SK-N-SH (cell line): ENCODE measurements around the gene INHBB. TPM values are rescaled to one million over a fixed set of nuclear protein-coding genes. Genes with fewer than 3 reads are reported as not detected.

Experiments
- CTCF ChIA-PET: fragments of 300-600, 350-600 bp; formaldehyde crosslinking; extraction: SDS; loops from one replicate; lab custom pipeline; 2021; lab: Yijun Ruan, JAX
- POLR2A ChIA-PET: fragments of 350-600 bp; sonication (Branson Sonifier 250); formaldehyde crosslinking; extraction: SDS; loops from one replicate; lab custom pipeline; 2020; ENCODE audit warnings: antibody characterized with exemption, inconsistent platforms; lab: Yijun Ruan, JAX
- DNase-seq: peaks from one replicate; pipeline ENCODE4 v3.0.0; 2012
- H2AFZ ChIP-seq: fragments of 200-600 bp; sonication (generic); 2 replicates; pipeline ENCODE4 v1.8.1; 2016; ENCODE audit warnings: antibody characterized with exemption, mild to moderate bottlenecking, low read depth
- H3F3A ChIP-seq: fragments of 200-600 bp; sonication (generic); replicated peaks from 2 replicates; pipeline ENCODE3; 2016; ENCODE audit warnings: antibody characterized with exemption, mild to moderate bottlenecking; ENCODE audit not compliant: insufficient read depth
- H3K27ac ChIP-seq, 2 experiments: fragments of 200-500 bp in 1 of 2; fragments of 200-600 bp in 1 of 2; sonication (Bioruptor generic) in 1 of 2; sonication (generic), shearing (Covaris generic) in 1 of 2; 2 replicates each; pipeline versions ENCODE4 v1.5.1 to v1.6.1; 2014 to 2016; ENCODE audit warnings: low read depth in 2 of 2, inconsistent platforms in 1 of 2, low read length in 1 of 2, mild to moderate bottlenecking in 1 of 2, mixed read lengths in 1 of 2
- H3K27me3 ChIP-seq: fragments of 200-600 bp; sonication (generic), shearing (Covaris generic); 2 replicates; pipeline ENCODE4 v1.6.1; 2016; ENCODE audit warnings: mixed run types; ENCODE audit not compliant: insufficient read depth
- H3K36me3 ChIP-seq, 2 experiments: fragments of 200-500 bp in 1 of 2; fragments of 200-600 bp in 1 of 2; sonication (Bioruptor generic) in 1 of 2; sonication (generic) in 1 of 2; replicated peaks in 1 of 2; 2 replicates each; pipeline versions ENCODE3 to v1.5.1; 2014 to 2016; ENCODE audit warnings: low read length in 1 of 2, mild to moderate bottlenecking in 1 of 2; ENCODE audit not compliant: insufficient read depth in 2 of 2, control insufficient read depth in 1 of 2
- H3K4me1 ChIP-seq, 2 experiments: fragments of 200-500 bp in 1 of 2; fragments of 200-600 bp in 1 of 2; sonication (Bioruptor generic) in 1 of 2; sonication (generic), shearing (Covaris generic) in 1 of 2; 2 replicates each; pipeline versions ENCODE4 v1.5.1 to v1.6.1; 2014 to 2016; ENCODE audit warnings: low read depth in 1 of 2, low read length in 1 of 2, mixed run types in 1 of 2; ENCODE audit not compliant: insufficient read depth in 2 of 2, control insufficient read depth in 1 of 2
- H3K4me2 ChIP-seq: fragments of 200-600 bp; sonication (generic), shearing (Covaris generic); 2 replicates; pipeline ENCODE4 v1.6.1; 2017; ENCODE audit warnings: mixed run types
- H3K4me3 ChIP-seq, 2 experiments: fragments of 200-500 bp in 1 of 2; fragments of 200-600 bp in 1 of 2; sonication (Bioruptor generic) in 1 of 2; sonication (generic), shearing (Covaris generic) in 1 of 2; 2 replicates each; pipeline versions ENCODE4 v1.5.1 to v1.8.1; 2014 to 2016; ENCODE audit warnings: low read depth in 2 of 2, inconsistent platforms in 1 of 2, low read length in 1 of 2, mild to moderate bottlenecking in 1 of 2, mixed read lengths in 1 of 2, moderate library complexity in 1 of 2
- H3K79me2 ChIP-seq: fragments of 200-600 bp; sonication (generic); 2 replicates; pipeline ENCODE4 v1.8.1; 2017; ENCODE audit warnings: mild to moderate bottlenecking; ENCODE audit not compliant: insufficient read depth
- H3K9ac ChIP-seq: fragments of 200-600 bp; sonication (generic); 2 replicates; pipeline ENCODE4 v1.6.1; 2017; ENCODE audit warnings: mixed run types
- H3K9me2 ChIP-seq: fragments of 200-600 bp; sonication (generic); 2 replicates; pipeline ENCODE4 v1.6.1; 2017; ENCODE audit warnings: mixed run types
- H3K9me3 ChIP-seq: fragments of 200-600 bp; sonication (generic); 2 replicates; pipeline ENCODE4 v1.6.1; 2017; ENCODE audit warnings: mixed run types, mild to moderate bottlenecking, moderate library complexity
- H4K20me1 ChIP-seq: fragments of 200-600 bp; sonication (generic); 2 replicates; pipeline ENCODE4 v1.6.1; 2017; ENCODE audit warnings: mild to moderate bottlenecking, mixed run types; ENCODE audit not compliant: insufficient read depth
- CTCF ChIP-seq: fragments of 200-600 bp; sonication (generic); IDR thresholded peaks from 2 replicates; pipeline ENCODE4 v1.6.1; 2017; ENCODE audit warnings: antibody characterized with exemption, mild to moderate bottlenecking, moderate library complexity
- MAX ChIP-seq: IDR thresholded peaks from 2 replicates; pipeline ENCODE4 v1.4.0; 2012; ENCODE audit warnings: low read depth
- MEF2A ChIP-seq: IDR thresholded peaks from 2 replicates; pipeline ENCODE4 v1.4.0; 2012; ENCODE audit warnings: low read depth, borderline replicate concordance
- POLR2AphosphoS5 ChIP-seq: IDR thresholded peaks from 2 replicates; pipeline ENCODE4 v1.6.1; 2012; ENCODE audit warnings: low read depth, low read length
- RAD21 ChIP-seq: IDR thresholded peaks from 2 replicates; pipeline ENCODE4 v1.6.1; 2012; ENCODE audit warnings: mild to moderate bottlenecking, low read length
- RXRA ChIP-seq: IDR thresholded peaks from 2 replicates; pipeline ENCODE4 v1.4.0; 2012; ENCODE audit warnings: low read depth, mild to moderate bottlenecking, borderline replicate concordance
- TAF1 ChIP-seq: IDR thresholded peaks from 2 replicates; pipeline ENCODE4 v1.6.1; 2012; ENCODE audit warnings: low read depth, mild to moderate bottlenecking, low read length, moderate library complexity, borderline replicate concordance
- TCF12 ChIP-seq: IDR thresholded peaks from 2 replicates; pipeline ENCODE4 v1.4.0; 2012
- ZBTB33 ChIP-seq: IDR thresholded peaks from 2 replicates; pipeline ENCODE4 v1.4.0; 2012; ENCODE audit warnings: low read depth, borderline replicate concordance
- WGBS: methylation state at CpG from one replicate; pipeline ENCODE4 v1.1.6; 2017; ENCODE audit warnings: low lambda C conversion rate; 5-methylcytosine and 5-hydroxymethylcytosine counted together
- polyA plus RNA-seq, 3 experiments: library from polyadenylated mRNA; depleted of rRNA; stranded (reverse); fragments of >200 nt; gene quantifications; 2 replicates each; pipeline ENCODE4 v1.2.3, GENCODE V29; 2012
- TF ChIP-seq, protein P1 (sequence below): IDR thresholded peaks from 2 replicates; pipeline ENCODE4 v1.6.1; 2012; ENCODE audit warnings: mild to moderate bottlenecking, low read depth, low read length, moderate library complexity

The INHBB gene
- polyA plus RNA-seq, 1 of the 3 experiments (the other 2 are of a cell fraction) = 0.03 TPM

GRCh38 chr2:120334068-120334467 lies 11.9 kb upstream of the INHBB start:
- H3K4me1 ChIP-seq = peaks cover 0 to 10% of the 10 kb centered on the region in 2 experiments; a peak in 1 of 4 replicates
- H3K36me3 ChIP-seq = no peaks in the 10 kb centered on the region
- POLR2A ChIA-PET = no interaction called here
- H3K9ac ChIP-seq = no peak overlapping the region
- DNase-seq = no peak
- no peaks in the 10 kb centered on the region for H4K20me1 ChIP-seq
- H3K27me3 ChIP-seq = peaks cover 42% of the 10 kb centered on the region
- no peak overlapping the region for H3K27ac ChIP-seq
- H3F3A ChIP-seq = no peaks in the 10 kb centered on the region
- H3K4me3 ChIP-seq = no peak overlapping the region
- no peaks in the 10 kb centered on the region for H3K9me2 ChIP-seq
- no peaks in the 10 kb centered on the region for H3K79me2 ChIP-seq
- TF ChIP-seq TAF1 (no peak), ZBTB33 (no peak), TCF12 (no peak), RXRA (no peak), RAD21 (no peak), MAX (no peak), CTCF (no peak), POLR2AphosphoS5 (no peak), MEF2A (no peak)
- TF ChIP-seq, protein P1, sequence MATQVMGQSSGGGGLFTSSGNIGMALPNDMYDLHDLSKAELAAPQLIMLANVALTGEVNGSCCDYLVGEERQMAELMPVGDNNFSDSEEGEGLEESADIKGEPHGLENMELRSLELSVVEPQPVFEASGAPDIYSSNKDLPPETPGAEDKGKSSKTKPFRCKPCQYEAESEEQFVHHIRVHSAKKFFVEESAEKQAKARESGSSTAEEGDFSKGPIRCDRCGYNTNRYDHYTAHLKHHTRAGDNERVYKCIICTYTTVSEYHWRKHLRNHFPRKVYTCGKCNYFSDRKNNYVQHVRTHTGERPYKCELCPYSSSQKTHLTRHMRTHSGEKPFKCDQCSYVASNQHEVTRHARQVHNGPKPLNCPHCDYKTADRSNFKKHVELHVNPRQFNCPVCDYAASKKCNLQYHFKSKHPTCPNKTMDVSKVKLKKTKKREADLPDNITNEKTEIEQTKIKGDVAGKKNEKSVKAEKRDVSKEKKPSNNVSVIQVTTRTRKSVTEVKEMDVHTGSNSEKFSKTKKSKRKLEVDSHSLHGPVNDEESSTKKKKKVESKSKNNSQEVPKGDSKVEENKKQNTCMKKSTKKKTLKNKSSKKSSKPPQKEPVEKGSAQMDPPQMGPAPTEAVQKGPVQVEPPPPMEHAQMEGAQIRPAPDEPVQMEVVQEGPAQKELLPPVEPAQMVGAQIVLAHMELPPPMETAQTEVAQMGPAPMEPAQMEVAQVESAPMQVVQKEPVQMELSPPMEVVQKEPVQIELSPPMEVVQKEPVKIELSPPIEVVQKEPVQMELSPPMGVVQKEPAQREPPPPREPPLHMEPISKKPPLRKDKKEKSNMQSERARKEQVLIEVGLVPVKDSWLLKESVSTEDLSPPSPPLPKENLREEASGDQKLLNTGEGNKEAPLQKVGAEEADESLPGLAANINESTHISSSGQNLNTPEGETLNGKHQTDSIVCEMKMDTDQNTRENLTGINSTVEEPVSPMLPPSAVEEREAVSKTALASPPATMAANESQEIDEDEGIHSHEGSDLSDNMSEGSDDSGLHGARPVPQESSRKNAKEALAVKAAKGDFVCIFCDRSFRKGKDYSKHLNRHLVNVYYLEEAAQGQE = no peak
- CTCF ChIA-PET = interaction anchor here (0.8 to 5.8 kb wide), 5 partner anchors 10 to 745 kb away, joined by 3 to 41 read pairs (median 4); no protein-coding TSS in a partner anchor
- no peaks in the 10 kb centered on the region for H3K9me3 ChIP-seq
- WGBS = 100% methylated on average over 1 of the region's 1 CpG
- H2AFZ ChIP-seq = no peak overlapping the region
- H3K4me2 ChIP-seq = no peak overlapping the region
